H9 (cell line): Measurements from ENCODE around the gene INVS. TPM values are rescaled to one million over a fixed set of nuclear protein-coding genes. Genes with fewer than 3 reads are reported as not detected.
"Not testable (repeated sequence)": the region's sequence is repeated elsewhere in the genome, so short reads cannot be mapped to it uniquely, and the experiment has no call there.

Experiments
- DNase-seq: peaks from one replicate; pipeline ENCODE4 v3.0.0-alpha.2; 2017
- H2AFZ ChIP-seq: one replicate; pipeline ENCODE4 v1.6.1; 2013; ENCODE audit warnings: mild to moderate bottlenecking, low read length, control low read depth, moderate library complexity
- H2AK5ac ChIP-seq: 2 replicates; pipeline ENCODE4 v1.6.1; 2013; ENCODE audit warnings: low read length, control low read depth, mixed read lengths; ENCODE audit not compliant: insufficient read length
- H2BK120ac ChIP-seq: one replicate; pipeline ENCODE4 v1.6.1; 2013; ENCODE audit warnings: low read depth, mild to moderate bottlenecking, low read length, control low read depth, inconsistent platforms; ENCODE audit not compliant: poor library complexity, severe bottlenecking
- H2BK12ac ChIP-seq: 2 replicates; pipeline ENCODE4 v1.6.1; 2013; ENCODE audit warnings: low read length, control low read depth, mixed read lengths, low read depth; ENCODE audit not compliant: insufficient read length
- H2BK15ac ChIP-seq: 2 replicates; pipeline ENCODE4 v1.6.1; 2013; ENCODE audit warnings: low read depth, low read length, control low read depth
- H2BK20ac ChIP-seq: one replicate; pipeline ENCODE4 v1.6.1; 2013; ENCODE audit warnings: low read depth, mild to moderate bottlenecking, low read length, control low read depth, inconsistent platforms; ENCODE audit not compliant: poor library complexity, severe bottlenecking
- H2BK5ac ChIP-seq: 2 replicates; pipeline ENCODE4 v1.6.1; 2013; ENCODE audit warnings: low read length, control low read depth, mixed read lengths; ENCODE audit not compliant: insufficient read length
- H3K14ac ChIP-seq: 2 replicates; pipeline ENCODE4 v1.6.1; 2013; ENCODE audit warnings: low read length, control low read depth; ENCODE audit not compliant: insufficient read depth
- H3K18ac ChIP-seq: 2 replicates; pipeline ENCODE4 v1.6.1; 2013; ENCODE audit warnings: low read depth, mild to moderate bottlenecking, mixed read lengths, low read length, control low read depth; ENCODE audit not compliant: insufficient read length
- H3K23ac ChIP-seq: 2 replicates; pipeline ENCODE4 v1.6.1; 2013; ENCODE audit warnings: low read length, control low read depth, mixed read lengths, low read depth; ENCODE audit not compliant: insufficient read length
- H3K23me2 ChIP-seq: 2 replicates; pipeline ENCODE4 v1.6.1; 2013; ENCODE audit warnings: low read depth, mild to moderate bottlenecking, mixed read lengths, low read length, control low read depth; ENCODE audit not compliant: insufficient read length, poor library complexity, severe bottlenecking
- H3K27ac ChIP-seq: 2 replicates; pipeline ENCODE4 v1.5.1; 2013; ENCODE audit warnings: low read length, control low read depth, mixed read lengths, low read depth; ENCODE audit not compliant: insufficient read length
- H3K27me3 ChIP-seq: 2 replicates; pipeline ENCODE4 v1.6.1; 2013; ENCODE audit warnings: low read length, control low read depth, inconsistent platforms; ENCODE audit not compliant: insufficient read depth
- H3K4ac ChIP-seq: 2 replicates; pipeline ENCODE4 v1.6.1; 2013; ENCODE audit warnings: low read depth, mild to moderate bottlenecking, control low read depth, inconsistent platforms, low read length, moderate library complexity
- H3K4me1 ChIP-seq: 2 replicates; pipeline ENCODE4 v1.6.1; 2013; ENCODE audit warnings: low read length, control low read depth, inconsistent platforms; ENCODE audit not compliant: insufficient read depth
- H3K4me2 ChIP-seq: 2 replicates; pipeline ENCODE4 v1.6.1; 2013; ENCODE audit warnings: low read length, control low read depth, mixed read lengths; ENCODE audit not compliant: insufficient read length, insufficient read depth
- H3K56ac ChIP-seq: 2 replicates; pipeline ENCODE4 v1.6.1; 2013; ENCODE audit warnings: low read depth, mild to moderate bottlenecking, mixed read lengths, low read length, control low read depth; ENCODE audit not compliant: insufficient read length
- H3K79me1 ChIP-seq: 2 replicates; pipeline ENCODE4 v1.6.1; 2013; ENCODE audit warnings: low read depth, mild to moderate bottlenecking, moderate library complexity, low read length, control low read depth, inconsistent platforms; ENCODE audit not compliant: insufficient read depth, poor library complexity, severe bottlenecking
- H3K79me2 ChIP-seq: 2 replicates; pipeline ENCODE4 v1.6.1; 2013; ENCODE audit warnings: low read length, control low read depth, inconsistent platforms; ENCODE audit not compliant: insufficient read depth
- H3K9ac ChIP-seq: 2 replicates; pipeline ENCODE4 v1.6.1; 2013; ENCODE audit warnings: low read length, control low read depth, mixed read lengths; ENCODE audit not compliant: insufficient read length; ENCODE audit errors: extremely low read depth
- H3K9me3 ChIP-seq: one replicate; pipeline ENCODE4 v1.6.1; 2013; ENCODE audit warnings: low read depth, low read length, inconsistent platforms; ENCODE audit not compliant: control insufficient read depth
- H3T11ph ChIP-seq: one replicate; pipeline ENCODE4 v1.6.1; 2013; ENCODE audit warnings: mild to moderate bottlenecking, low read length, control low read depth, inconsistent platforms
- H4K20me1 ChIP-seq: one replicate; pipeline ENCODE4 v1.6.1; 2013; ENCODE audit not compliant: control insufficient read depth, insufficient read length, insufficient read depth
- H4K5ac ChIP-seq: 2 replicates; pipeline ENCODE4 v1.6.1; 2013; ENCODE audit warnings: low read depth, mild to moderate bottlenecking, mixed read lengths, low read length, control low read depth; ENCODE audit not compliant: insufficient read length
- H4K8ac ChIP-seq: replicated peaks from 2 replicates; pipeline ENCODE4 v1.6.1; 2013; ENCODE audit warnings: low read length, control low read depth, mixed read lengths, low read depth; ENCODE audit not compliant: insufficient read length
- H4K91ac ChIP-seq: 2 replicates; pipeline ENCODE4 v1.6.1; 2013; ENCODE audit warnings: low read depth, mild to moderate bottlenecking, moderate library complexity, mixed read lengths, low read length, control low read depth; ENCODE audit not compliant: insufficient read length
- H3K27ac Mint-ChIP-seq, 3 experiments: 2 replicates in 2 of 3; 3 replicates in 1 of 3; pipeline ENCODE4 v1.8.0; 2020 to 2021; ENCODE audit warnings: mixed read lengths in 3 of 3, mild to moderate bottlenecking in 1 of 3, moderate library complexity in 1 of 3
- H3K27me3 Mint-ChIP-seq: 2 replicates; pipeline ENCODE4 v1.8.0; 2021; ENCODE audit warnings: low read depth, mild to moderate bottlenecking, moderate library complexity, mixed read lengths
- H3K36me3 Mint-ChIP-seq, 3 experiments: 2 replicates in 2 of 3; 3 replicates in 1 of 3; pipeline ENCODE4 v1.8.0; 2020 to 2021; ENCODE audit warnings: low read depth in 3 of 3, mixed read lengths in 3 of 3; ENCODE audit not compliant: insufficient read depth in 1 of 3
- H3K4me1 Mint-ChIP-seq, 2 experiments: 2 replicates each; pipeline ENCODE4 v1.8.0; 2020; ENCODE audit warnings: mixed read lengths in 2 of 2
- H3K4me3 Mint-ChIP-seq, 2 experiments: 2 replicates in 1 of 2; 3 replicates in 1 of 2; pipeline ENCODE4 v1.8.0; 2020 to 2021; ENCODE audit warnings: mild to moderate bottlenecking in 2 of 2, mixed read lengths in 2 of 2, moderate library complexity in 1 of 2
- H3K9me3 Mint-ChIP-seq, 2 experiments: 2 replicates in 1 of 2; 3 replicates in 1 of 2; pipeline ENCODE4 v1.8.0; 2020; ENCODE audit warnings: mild to moderate bottlenecking in 2 of 2, mixed read lengths in 2 of 2, moderate library complexity in 1 of 2
- CTCF ChIP-seq: fragments of 200-600 bp; sonication (generic); conservative IDR thresholded peaks from 3 replicates; pipeline ENCODE4 v1.8.0; 2021; ENCODE audit warnings: antibody characterized with exemption, mild to moderate bottlenecking
- WGBS: extraction: QIAGEN DNeasy Blood & Tissue Kit; methylation state at CpG from one replicate; pipeline ENCODE4 v1.1.7; 2013; ENCODE audit warnings: missing lambda C conversion rate, low lambda C conversion rate, mixed read lengths; ENCODE audit not compliant: insufficient read length; ENCODE audit errors: extremely low coverage; 5-methylcytosine and 5-hydroxymethylcytosine counted together
- total RNA-seq: library from RNA; stranded (reverse); gene quantifications from 2 replicates; pipeline ENCODE4 v1.2.1, GENCODE V29; 2021

INVS gene
- total RNA-seq, 1 experiment from 2014 or later = 7.5 TPM

- not testable (repeated sequence) for H3K27me3 Mint-ChIP-seq, H3K79me1 ChIP-seq, H3K56ac ChIP-seq, H4K91ac ChIP-seq, H3K9me3 Mint-ChIP-seq, H3K79me2 ChIP-seq, H2AK5ac ChIP-seq, H3K4me1 Mint-ChIP-seq, H4K8ac ChIP-seq, H2BK20ac ChIP-seq, H3K23ac ChIP-seq, H3T11ph ChIP-seq, H3K9me3 ChIP-seq, H3K23me2 ChIP-seq, DNase-seq, H3K14ac ChIP-seq, H2AFZ ChIP-seq, H3K4ac ChIP-seq, H3K4me3 Mint-ChIP-seq, H3K18ac ChIP-seq, H3K27ac ChIP-seq, H2BK12ac ChIP-seq, H2BK5ac ChIP-seq, H3K4me1 ChIP-seq, H4K5ac ChIP-seq, H3K4me2 ChIP-seq, H3K27ac Mint-ChIP-seq, H3K9ac ChIP-seq, H2BK120ac ChIP-seq, H2BK15ac ChIP-seq, H4K20me1 ChIP-seq, H3K27me3 ChIP-seq
- peak; percentile 68 for TF ChIP-seq CTCF
- no CpG with 5 or more reads among the region's 5 CpGs for WGBS
- peaks cover 10 to 21% (median 16%) of the 10 kb centered on the region in 3 experiments; a peak in 6 of 7 replicates for H3K36me3 Mint-ChIP-seq
Observed at GRCh38 chr9:100136799-100137198, 37.8 kb downstream of the INVS start.

- H3K9me3 Mint-ChIP-seq, H3K9me3 ChIP-seq, H4K8ac ChIP-seq, H2BK20ac ChIP-seq, H3T11ph ChIP-seq, H2BK120ac ChIP-seq, H2AFZ ChIP-seq, H3K23ac ChIP-seq, H3K14ac ChIP-seq, H4K91ac ChIP-seq, H3K18ac ChIP-seq, H3K4me1 Mint-ChIP-seq, H2BK12ac ChIP-seq, H2BK15ac ChIP-seq, H3K23me2 ChIP-seq, H3K4ac ChIP-seq, H3K27me3 Mint-ChIP-seq, H3K4me1 ChIP-seq, H3K9ac ChIP-seq, H3K27me3 ChIP-seq, H3K56ac ChIP-seq, H3K79me1 ChIP-seq, H4K5ac ChIP-seq, DNase-seq, H2AK5ac ChIP-seq, H2BK5ac ChIP-seq, H3K79me2 ChIP-seq, H4K20me1 ChIP-seq: not testable (repeated sequence)
- no CpG with 5 or more reads among the region's 6 CpGs for WGBS
- Histone ChIP-seq H3K27ac (peak overlapping the region; percentile 20), H3K4me2 (peak overlapping the region; percentile 68)
- Mint-ChIP-seq H3K36me3 (peaks cover 12 to 22% (median 18%) of the 10 kb centered on the region in 3 experiments), H3K4me3 (peak overlapping the region in 1 of 2 experiments; percentile 59; a peak in 4 of 5 replicates), H3K27ac (peak overlapping the region in 2 of 3 experiments; percentile 76 to 85; a peak in 5 of 7 replicates)
Observed at GRCh38 chr9:100140303-100140702, 41.3 kb downstream of the INVS start.
